ENCODE data around the gene CDH26. TPM values are rescaled to one million over a fixed set of nuclear protein-coding genes. Genes with fewer than 3 reads are reported as not detected.

Gene CDH26
- total and polyA plus RNA-seq, 10 of the 15 experiments (the other 5 are each of a cell fraction or from before 2014, with no cell fraction given): 0.03 to 0.19 (median 0.08) TPM; not detected in 4

GRCh38 chr20:59940956-59941294, 17.3 kb upstream of the CDH26 start:
- Histone ChIP-seq H4K20me1 (ENCODE audit: control insufficient read depth, insufficient read depth) (no peaks in the 10 kb centered on the region), H3K79me2 (ENCODE audit: control insufficient read depth, insufficient read depth, low read length) (peaks cover 14% of the 10 kb centered on the region), H3K4me3 (peak overlapping the region; percentile 99), H3K27me3 (replicated peaks in 1 of 2; ENCODE audit: control insufficient read depth in 2 of 2, insufficient read depth in 2 of 2, low read length in 1 of 2) (no peaks in the 10 kb centered on the region), H2AFZ (ENCODE audit: control insufficient read depth, low read depth, low read length) (peak overlapping the region; percentile 98), H3K9me3 (replicated peaks; ENCODE audit: control insufficient read depth, insufficient read depth, low read length) (no peaks in the 10 kb centered on the region), H3K4me1 (ENCODE audit: control insufficient read depth, insufficient read depth, low read length) (peaks cover 10% of the 10 kb centered on the region), H3K9ac (ENCODE audit: control insufficient read depth, insufficient read depth, low read length) (peak overlapping the region; percentile 74), H3K4me2 (ENCODE audit: control insufficient read depth, insufficient read depth) (peak overlapping the region; percentile 97), H3K27ac (ENCODE audit: control insufficient read depth, insufficient read depth) (peak overlapping the region; percentile 93), H3K36me3 (ENCODE audit: control insufficient read depth in 2 of 2, insufficient read depth in 2 of 2, low read length in 1 of 2) (peaks cover 0 to 1% of the 10 kb centered on the region in 2 experiments; a peak in 1 of 4 replicates)
- TF ChIP-seq PAX8 (IDR thresholded peaks at IDR 0.05): no peak
- peak; percentile 15 for TF ChIP-seq MEF2B (IDR thresholded peaks at IDR 0.05; ENCODE audit: partially characterized antibody, poor library complexity, severe bottlenecking)
- no peak for TF ChIP-seq TBL1XR1 (IDR thresholded peaks at IDR 0.05; ENCODE audit: low read depth, low read length)
- peak; percentile 31; the same call in 1 of the 2 replicates for TF ChIP-seq RELB (IDR thresholded peaks at IDR 0.05; ENCODE audit: low read depth)
- TF ChIP-seq NRF1 (conservative IDR thresholded peaks at IDR 0.05; ENCODE audit: low read depth, low read length): no peak
- 0 out of 2 replicates have a peak, but pooled peaks have one; percentile 16 for TF ChIP-seq SIN3A (IDR thresholded peaks at IDR 0.05; ENCODE audit: low read depth, low read length)
- TF ChIP-seq POLR2AphosphoS2 (IDR thresholded peaks at IDR 0.05; ENCODE audit: low read depth, low read length): 0 out of 2 replicates have a peak, but pooled peaks have one; percentile 4
- TF ChIP-seq, protein P1, sequence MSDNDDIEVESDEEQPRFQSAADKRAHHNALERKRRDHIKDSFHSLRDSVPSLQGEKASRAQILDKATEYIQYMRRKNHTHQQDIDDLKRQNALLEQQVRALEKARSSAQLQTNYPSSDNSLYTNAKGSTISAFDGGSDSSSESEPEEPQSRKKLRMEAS (IDR thresholded peaks at IDR 0.05; ENCODE audit: low read depth, low read length): peak; percentile 3; the same call in 1 of the 2 replicates
- no peak for TF ChIP-seq POU2F2 (IDR thresholded peaks at IDR 0.05; ENCODE audit: borderline replicate concordance, low read depth, low read length)
- WGBS (ENCODE audit: insufficient coverage, insufficient replicate concordance, low lambda C conversion rate, missing lambda C conversion rate): 0% methylated on average over 4 of the region's 4 CpGs
- ChIA-PET RAD21 (ENCODE audit: unreplicated experiment) (interaction anchor here (0.9 to 1.2 kb wide), 4 partner anchors 9 to 117 kb away, joined by 3 to 4 read pairs (median 4); no protein-coding TSS in a partner anchor), POLR2A (interaction anchor here (0.7 to 1.3 kb wide), 2 partner anchors 8 to 1600 kb away, joined by 3 read pairs; no protein-coding TSS in a partner anchor), CTCF (interaction anchor here (1.0 to 9.5 kb wide), 4 partner anchors 9 to 270 kb away, joined by 3 to 173 read pairs (median 4); no protein-coding TSS in a partner anchor), SMC1A (ENCODE audit: uncharacterized antibody, unreplicated experiment) (interaction anchor here (0.7 to 2.5 kb wide), 5 partner anchors 9 to 188 kb away, joined by 3 to 8 read pairs (median 5); no protein-coding TSS in a partner anchor)
- DNase-seq (ENCODE audit: low read depth, low spot score) (no peak), ATAC-seq (no peak; the same call in 2 of the 3 replicates), FAIRE-seq (no peak)
- no TSS peak for BruUV-seq (replicated peaks)
- intact Hi-C loops (cut with micrococcal nuclease; ENCODE audit: unreplicated experiment) (loop anchor here (10.0 kb wide), 1 partner anchor 114 kb away; no protein-coding TSS in a partner anchor), in situ Hi-C loops (cut with MboI) (no loop called here)
